Measurements from ENCODE around the gene CNST.

DNA sequence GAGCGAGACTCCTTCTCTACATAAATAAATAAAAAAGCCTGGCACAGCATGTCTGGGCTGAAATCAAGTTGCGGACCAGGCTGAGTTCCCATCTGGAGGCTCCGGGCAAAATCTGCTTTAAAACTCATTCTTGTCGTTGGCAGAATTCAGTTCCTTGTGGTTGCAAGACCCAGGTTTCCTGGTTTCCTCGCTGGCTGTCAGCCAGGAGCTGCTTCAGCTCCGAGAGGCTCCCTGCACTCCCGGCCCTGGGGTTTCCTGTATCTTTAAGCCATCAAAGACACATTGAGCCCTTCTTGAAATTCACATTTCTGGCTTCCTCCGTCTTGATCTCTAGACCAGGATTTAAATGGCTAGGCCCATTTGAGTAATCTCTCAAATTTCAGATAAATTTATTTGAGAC lies 137.3 kb downstream of the CNST start:
- TF ChIP-seq, protein P1, sequence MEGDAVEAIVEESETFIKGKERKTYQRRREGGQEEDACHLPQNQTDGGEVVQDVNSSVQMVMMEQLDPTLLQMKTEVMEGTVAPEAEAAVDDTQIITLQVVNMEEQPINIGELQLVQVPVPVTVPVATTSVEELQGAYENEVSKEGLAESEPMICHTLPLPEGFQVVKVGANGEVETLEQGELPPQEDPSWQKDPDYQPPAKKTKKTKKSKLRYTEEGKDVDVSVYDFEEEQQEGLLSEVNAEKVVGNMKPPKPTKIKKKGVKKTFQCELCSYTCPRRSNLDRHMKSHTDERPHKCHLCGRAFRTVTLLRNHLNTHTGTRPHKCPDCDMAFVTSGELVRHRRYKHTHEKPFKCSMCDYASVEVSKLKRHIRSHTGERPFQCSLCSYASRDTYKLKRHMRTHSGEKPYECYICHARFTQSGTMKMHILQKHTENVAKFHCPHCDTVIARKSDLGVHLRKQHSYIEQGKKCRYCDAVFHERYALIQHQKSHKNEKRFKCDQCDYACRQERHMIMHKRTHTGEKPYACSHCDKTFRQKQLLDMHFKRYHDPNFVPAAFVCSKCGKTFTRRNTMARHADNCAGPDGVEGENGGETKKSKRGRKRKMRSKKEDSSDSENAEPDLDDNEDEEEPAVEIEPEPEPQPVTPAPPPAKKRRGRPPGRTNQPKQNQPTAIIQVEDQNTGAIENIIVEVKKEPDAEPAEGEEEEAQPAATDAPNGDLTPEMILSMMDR (conservative IDR thresholded peaks at IDR 0.05; ENCODE audit: low read depth, low read length), result no peak
- no peak for TF ChIP-seq EZH2 (IDR thresholded peaks at IDR 0.05; ENCODE audit: borderline replicate concordance, low read depth, low read length, poor library complexity, severe bottlenecking)

Measured in A673 (cell line).